Heart left ventricle (tissue), 16 donors: ENCODE measurements around the gene RRAGB. TPM values are rescaled to one million over a fixed set of nuclear protein-coding genes. Genes with fewer than 3 reads are reported as not detected.
A peak's percentile ranks its signal among the peaks of the same experiment; 100 is the strongest.
"Not testable (repeated sequence)": the region's sequence is repeated elsewhere in the genome, so short reads cannot be mapped to it uniquely, and the experiment has no call there.

ENCODE experiments used
- ATAC-seq, 4 donors: fragments of 200-7000 bp; cut with Tn5 transposase; one replicate each; pipeline ENCODE4 v1.9.1; 2020 to 2022; ENCODE audit warnings: moderate library complexity in 4 of 4, mild to moderate bottlenecking in 3 of 4, moderate number of reproducible peaks in 1 of 4
- DNase-seq, 5 donors: peaks; one replicate each; pipeline ENCODE4 v3.0.0-alpha.2; 2020
- H3K27ac ChIP-seq, 12 donors: fragments of 200-600 bp; sonication (generic) in 4 of 12; one replicate each; pipeline versions ENCODE4 v1.5.0 to v1.8.0; 2016 to 2022; ENCODE audit warnings: mild to moderate bottlenecking in 2 of 12
- H3K27me3 ChIP-seq, 9 donors: fragments of 200-600 bp; sonication (generic) in 2 of 9; one replicate each; pipeline versions ENCODE4 v1.5.1 to v1.8.0; 2016 to 2022; ENCODE audit warnings: mild to moderate bottlenecking in 3 of 9
- H3K36me3 ChIP-seq, 9 donors: fragments of 200-600 bp; sonication (generic) in 2 of 9; one replicate each; pipeline versions ENCODE4 v1.5.0 to v1.8.0; 2018 to 2022; ENCODE audit warnings: mild to moderate bottlenecking in 2 of 9
- H3K4me1 ChIP-seq, 12 donors: fragments of 200-600 bp; sonication (generic) in 4 of 12; one replicate each; pipeline versions ENCODE4 v1.5.0 to v1.8.0; 2016 to 2022; ENCODE audit warnings: mild to moderate bottlenecking in 3 of 12
- H3K4me3 ChIP-seq, 12 donors: fragments of 200-600 bp; sonication (generic) in 4 of 12; one replicate each; pipeline versions ENCODE4 v1.5.0 to v1.8.0; 2017 to 2022; ENCODE audit warnings: mild to moderate bottlenecking in 9 of 12, moderate library complexity in 4 of 12
- H3K9me3 ChIP-seq, 12 donors: fragments of 200-600 bp; sonication (generic) in 4 of 12; one replicate each; pipeline versions ENCODE4 v1.5.0 to v1.8.0; 2016 to 2022; ENCODE audit warnings: mild to moderate bottlenecking in 1 of 12
- POLR2A ChIP-seq, 2 donors: fragments of 450-650 bp; IDR thresholded peaks; one replicate each; pipeline ENCODE4 v1.6.1; 2017; ENCODE audit warnings: antibody characterized with exemption in 2 of 2, mild to moderate bottlenecking in 2 of 2, moderate library complexity in 2 of 2
- WGBS, 4 donors: extraction: QIAGEN DNeasy Blood & Tissue Kit in 2 of 4; methylation state at CpG; one replicate each; pipeline versions ENCODE4 v1.1.5 to v1.1.7; 2013 to 2018; 5-methylcytosine and 5-hydroxymethylcytosine counted together
- intact Hi-C, 10 donors: fragments of 100-400 bp; cut with DNase I; formaldehyde crosslinking; loops; one replicate each; pipeline versions ENCODE4 v1.11.1 to v1.14.2; 2022
- polyA plus RNA-seq, 2 donors: library from polyadenylated mRNA; stranded (reverse); fragments of 200-250 nt; gene quantifications; one replicate each; pipeline ENCODE4 v1.2.3, GENCODE V29; 2013
- total RNA-seq, 9 donors: library from RNA; depleted of rRNA in 2 of 9; stranded (reverse); fragments of >200 nt in 2 of 9; fragmentation: NEBNext Ultra II Directional in 3 of 9; extraction: Animal tissue kit (Norgen Biotek cat#: 25700) in 3 of 9; gene quantifications; one replicate each; pipeline versions ENCODE4 v1.1.0 to v1.2.4, GENCODE V29; 2016 to 2023
- TF ChIP-seq, protein P1 (sequence below), 12 donors: fragments of 200-600 bp; sonication (generic) in 4 of 12; IDR thresholded peaks; one replicate each; pipeline versions ENCODE4 v1.5.0 to v1.8.0; 2018 to 2022; ENCODE audit warnings: antibody characterized with exemption in 12 of 12, mild to moderate bottlenecking in 5 of 12
- donor health status: ischemic (EF 13 %, LVEDD 7.1; RV severe dilation, severe dysfunction).
- donor health status: healthy with polysubstance abuse.
- donor health status: DM: no; HTN: yes; CAD: no.
- donor health status: DM: no; HTN: no; CAD: no.
- donor health status: ischemic (EF 25% LVEDD 6.9; RV normal size, moderate dysfunction).
- donor health status: ischemic (EF 25% LVEDD 5.7; RV mildly dilated, moderate dysfunction).
- donor health status: healthy.
- donor health status: DM: yes; HTN: yes; CAD: no.
- donor health status: ischemic (EF 35%, LVEDD 5.7; RV mildly dilated, moderate dysfunction).
- donor health status: nonischemic (EF 11% LVEDD 7.7; RV severe dilation, severe dysfunction).
- donor health status: DM: yes; HTN: yes; CAD: no.
- donor health status: PGD.
- donor health status: ischemic (EF 29% LVEDD 5.4; RV normal size, mild dysfunction).
- donor health status: nonischemic (EF 23%, LVEDD 6.1; RV moderate dilation, normal function).

Gene RRAGB
- total and polyA plus RNA-seq, 11 donors: 8.1 to 16.1 (median 11.5) TPM

DNA sequence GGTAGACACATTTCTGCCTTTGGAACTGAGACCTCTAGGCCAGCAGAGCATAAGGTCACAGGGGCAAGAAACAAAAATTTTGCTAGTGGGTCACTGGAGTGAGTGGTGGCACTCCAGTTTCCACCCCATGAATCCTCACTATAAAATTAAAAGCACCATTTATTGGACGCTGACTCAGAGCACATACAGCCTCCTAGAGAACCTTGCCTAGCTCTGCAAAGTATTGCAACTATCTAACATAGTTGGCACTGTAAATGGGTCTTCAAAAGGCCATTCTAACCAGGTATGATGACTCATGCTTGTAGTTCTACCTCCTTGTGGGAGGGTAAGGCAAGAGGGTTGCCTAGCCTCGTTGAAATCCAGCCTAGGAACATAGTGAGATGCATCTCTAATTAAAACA, 25.1 kb downstream of the RRAGB start:
- Histone ChIP-seq H3K27me3 (no peaks in the 10 kb centered on the region), H3K27ac (no peak overlapping the region), H3K9me3 (no peaks in the 10 kb centered on the region), H3K36me3 (peaks cover 0 to 61% (median 21%) of the 10 kb centered on the region in 9 donors), H3K4me1 (no peaks in the 10 kb centered on the region), H3K4me3 (no peak overlapping the region)
- intact Hi-C loops: no loop called here
- 51 to 94% (median 77%) methylated on average over 2 of the region's 2 CpGs for WGBS, 4 donors
- ATAC-seq: no peak
- DNase-seq: no peak
- no peak for TF ChIP-seq POLR2A (IDR thresholded peaks at IDR 0.05)
- TF ChIP-seq, protein P1, sequence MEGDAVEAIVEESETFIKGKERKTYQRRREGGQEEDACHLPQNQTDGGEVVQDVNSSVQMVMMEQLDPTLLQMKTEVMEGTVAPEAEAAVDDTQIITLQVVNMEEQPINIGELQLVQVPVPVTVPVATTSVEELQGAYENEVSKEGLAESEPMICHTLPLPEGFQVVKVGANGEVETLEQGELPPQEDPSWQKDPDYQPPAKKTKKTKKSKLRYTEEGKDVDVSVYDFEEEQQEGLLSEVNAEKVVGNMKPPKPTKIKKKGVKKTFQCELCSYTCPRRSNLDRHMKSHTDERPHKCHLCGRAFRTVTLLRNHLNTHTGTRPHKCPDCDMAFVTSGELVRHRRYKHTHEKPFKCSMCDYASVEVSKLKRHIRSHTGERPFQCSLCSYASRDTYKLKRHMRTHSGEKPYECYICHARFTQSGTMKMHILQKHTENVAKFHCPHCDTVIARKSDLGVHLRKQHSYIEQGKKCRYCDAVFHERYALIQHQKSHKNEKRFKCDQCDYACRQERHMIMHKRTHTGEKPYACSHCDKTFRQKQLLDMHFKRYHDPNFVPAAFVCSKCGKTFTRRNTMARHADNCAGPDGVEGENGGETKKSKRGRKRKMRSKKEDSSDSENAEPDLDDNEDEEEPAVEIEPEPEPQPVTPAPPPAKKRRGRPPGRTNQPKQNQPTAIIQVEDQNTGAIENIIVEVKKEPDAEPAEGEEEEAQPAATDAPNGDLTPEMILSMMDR (IDR thresholded peaks at IDR 0.05): no peak

DNA sequence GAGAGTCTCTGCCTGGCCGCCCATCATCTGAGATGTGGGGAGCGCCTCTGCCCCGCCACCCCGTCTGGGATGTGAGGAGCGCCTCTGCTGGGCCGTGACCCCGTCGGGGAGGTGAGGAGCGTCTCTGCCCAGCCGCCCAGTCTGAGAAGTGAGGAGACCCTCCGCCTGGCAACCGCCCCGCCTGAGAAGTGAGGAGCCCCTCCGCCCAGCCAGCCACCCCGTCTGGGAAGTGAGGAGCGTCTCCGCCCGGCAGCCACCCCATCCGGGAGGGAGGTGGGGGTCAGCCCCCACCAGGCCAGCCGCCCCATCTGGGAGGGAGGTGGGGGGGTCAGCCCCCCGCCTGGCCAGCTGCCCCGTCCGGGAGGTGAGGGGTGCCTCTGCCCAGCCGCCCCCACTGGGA, 30.9 kb downstream of the RRAGB start:
- H3K27ac ChIP-seq, ATAC-seq, H3K9me3 ChIP-seq, intact Hi-C loops, H3K4me3 ChIP-seq, H3K4me1 ChIP-seq, H3K27me3 ChIP-seq: not testable (repeated sequence)
- H3K36me3 ChIP-seq: peaks cover 0 to 43% (median 16%) of the 10 kb centered on the region in 9 donors
- peak in 1 of 5 donors; percentile 18 for DNase-seq
- WGBS, 4 donors: 79 to 96% (median 94%) methylated on average over 12 to 23 of the region's 24 CpGs

DNA sequence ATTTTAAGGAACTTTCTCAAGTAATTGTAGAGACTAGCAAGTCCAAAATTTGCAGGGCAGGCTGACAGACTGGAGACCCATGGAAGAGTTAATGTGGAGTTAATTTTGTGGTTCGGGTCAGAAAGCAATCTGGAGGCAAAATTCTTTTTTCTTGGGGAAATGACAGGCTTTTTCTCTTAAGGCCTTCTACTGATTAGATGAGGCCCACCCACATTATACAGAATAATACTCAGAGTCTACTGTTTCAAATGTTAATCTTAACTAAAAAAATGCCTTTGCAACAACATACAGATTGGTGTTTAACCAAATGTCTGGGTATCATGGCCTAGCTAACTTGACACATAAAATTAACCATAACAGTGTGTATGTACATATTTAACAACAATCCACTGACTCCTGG, 32.7 kb downstream of the RRAGB start:
- DNase-seq (no peak), ATAC-seq (no peak)
- Histone ChIP-seq H3K4me3 (no peak overlapping the region), H3K27ac (no peak overlapping the region), H3K4me1 (no peaks in the 10 kb centered on the region), H3K9me3 (no peaks in the 10 kb centered on the region), H3K27me3 (no peaks in the 10 kb centered on the region), H3K36me3 (peaks cover 0 to 56% (median 29%) of the 10 kb centered on the region in 9 donors)
- intact Hi-C loops: no loop called here
- 63 to 100% (median 83%) methylated on average over 1 of the region's 1 CpG for WGBS, 4 donors
- no peak for TF ChIP-seq POLR2A (IDR thresholded peaks at IDR 0.05)
- TF ChIP-seq, protein P1 (IDR thresholded peaks at IDR 0.05): no peak

DNA sequence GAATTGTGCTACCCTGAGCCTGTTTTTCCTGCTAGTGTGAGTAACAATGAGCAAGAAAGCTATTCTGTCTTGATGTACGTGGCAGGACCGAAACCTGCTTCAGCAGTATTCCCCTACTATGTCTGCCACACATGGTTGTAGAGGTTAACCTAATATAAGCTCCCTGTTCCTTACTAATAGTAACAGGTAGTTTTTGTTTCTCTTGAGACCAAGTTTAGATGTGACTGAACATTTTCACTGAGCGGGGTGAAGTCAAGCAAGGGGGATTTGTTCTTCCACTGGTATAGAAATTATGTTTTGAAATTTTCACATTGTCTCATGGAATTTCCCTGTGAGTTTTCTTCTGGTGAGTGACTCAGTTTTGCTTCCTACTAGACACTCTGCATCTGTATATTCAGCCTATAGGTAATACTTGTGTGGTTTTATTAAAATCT, 37.3 kb downstream of the RRAGB start:
- Histone ChIP-seq H3K4me3 (no peak overlapping the region), H3K9me3 (no peaks in the 10 kb centered on the region), H3K36me3 (peaks cover 0 to 87% (median 50%) of the 10 kb centered on the region in 9 donors), H3K27ac (no peak overlapping the region), H3K27me3 (no peaks in the 10 kb centered on the region), H3K4me1 (no peaks in the 10 kb centered on the region)
- TF ChIP-seq, protein P1 (IDR thresholded peaks at IDR 0.05): no peak
- TF ChIP-seq POLR2A (IDR thresholded peaks at IDR 0.05): no peak
- intact Hi-C loops: no loop called here
- WGBS, 4 donors: 75 to 98% (median 83%) methylated on average over 3 of the region's 3 CpGs
- no peak for DNase-seq
- no peak for ATAC-seq

DNA sequence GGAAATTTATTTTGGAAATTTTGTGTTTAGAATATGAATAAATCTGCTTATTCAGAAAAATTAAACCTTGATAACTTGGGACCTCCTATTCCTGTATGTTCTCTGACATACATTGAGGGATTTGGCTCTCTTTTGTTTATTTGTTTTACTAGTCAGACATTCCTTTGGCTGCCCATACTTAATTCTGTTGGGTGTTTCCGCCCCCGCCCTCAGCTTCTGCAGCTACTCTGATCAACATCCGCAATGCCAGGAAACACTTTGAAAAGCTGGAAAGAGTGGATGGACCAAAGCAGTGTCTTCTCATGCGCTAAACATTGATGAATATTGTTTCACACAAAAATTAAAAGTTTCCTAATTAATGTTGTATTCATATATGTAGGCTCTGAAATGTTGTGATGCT, 40.5 kb downstream of the RRAGB start:
- peaks cover 0 to 72% (median 59%) of the 10 kb centered on the region in 9 donors for H3K36me3 ChIP-seq
- intact Hi-C loops: no loop called here
- 72 to 84% (median 78%) methylated on average over 4 of the region's 4 CpGs for WGBS, 4 donors

More for the DNA sequence above, 40.5 kb downstream of the RRAGB start:
- Histone ChIP-seq H3K27ac (no peak overlapping the region), H3K4me3 (no peak overlapping the region), H3K27me3 (no peaks in the 10 kb centered on the region), H3K4me1 (no peaks in the 10 kb centered on the region), H3K9me3 (peaks cover 0 to 4% (median 0%) of the 10 kb centered on the region in 12 donors)
- DNase-seq (no peak), ATAC-seq (no peak)
- TF ChIP-seq, protein P1 (IDR thresholded peaks at IDR 0.05): no peak
- TF ChIP-seq POLR2A (IDR thresholded peaks at IDR 0.05): no peak
